ENCODE measurements around the gene FAM83G. TPM values are rescaled to one million over a fixed set of nuclear protein-coding genes. Genes with fewer than 3 reads are reported as not detected.

Gene FAM83G
- total and polyA plus RNA-seq, 2 experiments from 2014 or later = 7.6 to 44.5 TPM

GRCh38 chr17:19009970-19010369, 5.4 kb upstream of the FAM83G start:
- Histone ChIP-seq H2AFZ (no peak overlapping the region), H3K36me3 (ENCODE audit: insufficient read depth) (no peaks in the 10 kb centered on the region), H3K4me1 (ENCODE audit: insufficient read depth) (peaks cover 6% of the 10 kb centered on the region), H3K27me3 (ENCODE audit: insufficient read depth) (no peaks in the 10 kb centered on the region), H3K4me2 (no peak overlapping the region), H4K20me1 (replicated peaks; ENCODE audit: insufficient read depth) (no peaks in the 10 kb centered on the region), H3K4me3 (no peak overlapping the region), H3K9me2 (ENCODE audit: insufficient read depth) (no peaks in the 10 kb centered on the region), H3K79me2 (replicated peaks; ENCODE audit: insufficient read depth) (no peaks in the 10 kb centered on the region), H3F3A (replicated peaks; ENCODE audit: low read depth) (0 out of 2 replicates have a peak, but pooled peaks cover 3% of the 10 kb centered on the region), H3K27ac (ENCODE audit: low read depth) (no peak overlapping the region)
- Mint-ChIP-seq H3K27ac (no peak overlapping the region), H3K36me3 (ENCODE audit: low read depth) (no peaks in the 10 kb centered on the region), H3K4me3 (no peak overlapping the region), H3K27me3 (ENCODE audit: insufficient read depth, low read depth, poor library complexity) (peaks cover 3% of the 10 kb centered on the region), H3K4me1 (peaks cover 7% of the 10 kb centered on the region; the same call in 2 of the 3 replicates), H3K9me3 (peaks cover 15% of the 10 kb centered on the region; the same call in 2 of the 3 replicates)
- no peak for DNase-seq (ENCODE audit: low spot score)
- ATAC-seq = no peak
- TF ChIP-seq, protein P1, sequence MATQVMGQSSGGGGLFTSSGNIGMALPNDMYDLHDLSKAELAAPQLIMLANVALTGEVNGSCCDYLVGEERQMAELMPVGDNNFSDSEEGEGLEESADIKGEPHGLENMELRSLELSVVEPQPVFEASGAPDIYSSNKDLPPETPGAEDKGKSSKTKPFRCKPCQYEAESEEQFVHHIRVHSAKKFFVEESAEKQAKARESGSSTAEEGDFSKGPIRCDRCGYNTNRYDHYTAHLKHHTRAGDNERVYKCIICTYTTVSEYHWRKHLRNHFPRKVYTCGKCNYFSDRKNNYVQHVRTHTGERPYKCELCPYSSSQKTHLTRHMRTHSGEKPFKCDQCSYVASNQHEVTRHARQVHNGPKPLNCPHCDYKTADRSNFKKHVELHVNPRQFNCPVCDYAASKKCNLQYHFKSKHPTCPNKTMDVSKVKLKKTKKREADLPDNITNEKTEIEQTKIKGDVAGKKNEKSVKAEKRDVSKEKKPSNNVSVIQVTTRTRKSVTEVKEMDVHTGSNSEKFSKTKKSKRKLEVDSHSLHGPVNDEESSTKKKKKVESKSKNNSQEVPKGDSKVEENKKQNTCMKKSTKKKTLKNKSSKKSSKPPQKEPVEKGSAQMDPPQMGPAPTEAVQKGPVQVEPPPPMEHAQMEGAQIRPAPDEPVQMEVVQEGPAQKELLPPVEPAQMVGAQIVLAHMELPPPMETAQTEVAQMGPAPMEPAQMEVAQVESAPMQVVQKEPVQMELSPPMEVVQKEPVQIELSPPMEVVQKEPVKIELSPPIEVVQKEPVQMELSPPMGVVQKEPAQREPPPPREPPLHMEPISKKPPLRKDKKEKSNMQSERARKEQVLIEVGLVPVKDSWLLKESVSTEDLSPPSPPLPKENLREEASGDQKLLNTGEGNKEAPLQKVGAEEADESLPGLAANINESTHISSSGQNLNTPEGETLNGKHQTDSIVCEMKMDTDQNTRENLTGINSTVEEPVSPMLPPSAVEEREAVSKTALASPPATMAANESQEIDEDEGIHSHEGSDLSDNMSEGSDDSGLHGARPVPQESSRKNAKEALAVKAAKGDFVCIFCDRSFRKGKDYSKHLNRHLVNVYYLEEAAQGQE (IDR thresholded peaks at IDR 0.05; ENCODE audit: unreplicated experiment) = no peak
- TF ChIP-seq ETS1 (IDR thresholded peaks at IDR 0.05) = no peak
- no peak for TF ChIP-seq STAT1 (IDR thresholded peaks at IDR 0.05; ENCODE audit: unreplicated experiment)
- TF ChIP-seq JUNB (IDR thresholded peaks at IDR 0.05; ENCODE audit: unreplicated experiment) = no peak
- TF ChIP-seq POLR2AphosphoS5 (IDR thresholded peaks at IDR 0.05; ENCODE audit: low read depth) = no peak
- TF ChIP-seq ZNF462 (CRISPR knock-in tag; IDR thresholded peaks at IDR 0.05) = no peak
- TF ChIP-seq CTCF (conservative IDR thresholded peaks at IDR 0.05; ENCODE audit: low read depth in 2 of 2) = no peak
- TF ChIP-seq CREB1 (CRISPR knock-in tag; IDR thresholded peaks at IDR 0.05; ENCODE audit: low read depth) = no peak
- TF ChIP-seq ZNF114 (CRISPR knock-in tag; IDR thresholded peaks at IDR 0.05) = no peak
- no peak for TF ChIP-seq EZH2phosphoT487 (IDR thresholded peaks at IDR 0.05; ENCODE audit: unreplicated experiment)
